PFSK-1 (cell line): ENCODE results near the gene SUSD3.

Experiments used
- FOXP2 ChIP-seq: optimal IDR thresholded peaks from 2 replicates; pipeline ENCODE3; 2011; ENCODE audit warnings: borderline replicate concordance, control low read depth, inconsistent platforms; ENCODE audit not compliant: insufficient read depth; ENCODE audit errors: extremely low read length, extremely low read depth
- POLR2AphosphoS5 ChIP-seq: IDR thresholded peaks from 2 replicates; pipeline ENCODE4 v1.6.1; 2012; ENCODE audit warnings: low read depth, mild to moderate bottlenecking, control low read depth, low read length, moderate library complexity
- SIN3A ChIP-seq: IDR thresholded peaks from 2 replicates; pipeline ENCODE4 v1.6.1; 2012; ENCODE audit warnings: mild to moderate bottlenecking, low read length, moderate library complexity, borderline replicate concordance; ENCODE audit not compliant: insufficient read depth
- TAF1 ChIP-seq: IDR thresholded peaks from 2 replicates; pipeline ENCODE4 v1.6.1; 2012; ENCODE audit warnings: low read length, control low read depth, borderline replicate concordance; ENCODE audit not compliant: insufficient read depth
- TF ChIP-seq, protein P1 (sequence below), 2 experiments: IDR thresholded peaks; 2 replicates each; pipeline versions ENCODE4 v1.6.1 to v1.8.0; 2011 to 2012; ENCODE audit warnings: low read depth in 2 of 2, low read length in 2 of 2, control low read depth in 1 of 2, inconsistent platforms in 1 of 2, mild to moderate bottlenecking in 1 of 2, moderate library complexity in 1 of 2; ENCODE audit not compliant: insufficient read depth in 1 of 2

The SUSD3 gene

DNA sequence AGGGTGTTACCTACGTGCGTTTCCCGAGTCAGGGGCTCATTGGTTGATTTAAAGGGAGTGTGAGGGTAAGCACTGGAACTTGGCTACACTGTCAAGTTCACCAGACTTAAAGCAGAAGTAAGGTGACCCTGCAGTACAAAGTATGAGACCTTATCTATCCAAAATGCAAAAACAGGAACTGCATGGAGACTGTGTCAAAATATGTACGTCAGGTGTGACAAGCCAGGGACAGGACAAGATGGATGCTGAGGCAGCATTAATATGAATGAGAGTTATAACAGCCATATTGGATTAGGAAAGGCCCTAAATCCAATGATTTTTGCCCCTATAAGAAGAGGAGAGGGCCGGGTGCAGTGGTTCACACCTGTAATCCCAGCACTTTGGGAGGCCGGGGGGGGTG is 15.4 kb upstream of the SUSD3 start:
- no peak for TF ChIP-seq FOXP2
- no peak for TF ChIP-seq SIN3A
- TF ChIP-seq, protein P1, sequence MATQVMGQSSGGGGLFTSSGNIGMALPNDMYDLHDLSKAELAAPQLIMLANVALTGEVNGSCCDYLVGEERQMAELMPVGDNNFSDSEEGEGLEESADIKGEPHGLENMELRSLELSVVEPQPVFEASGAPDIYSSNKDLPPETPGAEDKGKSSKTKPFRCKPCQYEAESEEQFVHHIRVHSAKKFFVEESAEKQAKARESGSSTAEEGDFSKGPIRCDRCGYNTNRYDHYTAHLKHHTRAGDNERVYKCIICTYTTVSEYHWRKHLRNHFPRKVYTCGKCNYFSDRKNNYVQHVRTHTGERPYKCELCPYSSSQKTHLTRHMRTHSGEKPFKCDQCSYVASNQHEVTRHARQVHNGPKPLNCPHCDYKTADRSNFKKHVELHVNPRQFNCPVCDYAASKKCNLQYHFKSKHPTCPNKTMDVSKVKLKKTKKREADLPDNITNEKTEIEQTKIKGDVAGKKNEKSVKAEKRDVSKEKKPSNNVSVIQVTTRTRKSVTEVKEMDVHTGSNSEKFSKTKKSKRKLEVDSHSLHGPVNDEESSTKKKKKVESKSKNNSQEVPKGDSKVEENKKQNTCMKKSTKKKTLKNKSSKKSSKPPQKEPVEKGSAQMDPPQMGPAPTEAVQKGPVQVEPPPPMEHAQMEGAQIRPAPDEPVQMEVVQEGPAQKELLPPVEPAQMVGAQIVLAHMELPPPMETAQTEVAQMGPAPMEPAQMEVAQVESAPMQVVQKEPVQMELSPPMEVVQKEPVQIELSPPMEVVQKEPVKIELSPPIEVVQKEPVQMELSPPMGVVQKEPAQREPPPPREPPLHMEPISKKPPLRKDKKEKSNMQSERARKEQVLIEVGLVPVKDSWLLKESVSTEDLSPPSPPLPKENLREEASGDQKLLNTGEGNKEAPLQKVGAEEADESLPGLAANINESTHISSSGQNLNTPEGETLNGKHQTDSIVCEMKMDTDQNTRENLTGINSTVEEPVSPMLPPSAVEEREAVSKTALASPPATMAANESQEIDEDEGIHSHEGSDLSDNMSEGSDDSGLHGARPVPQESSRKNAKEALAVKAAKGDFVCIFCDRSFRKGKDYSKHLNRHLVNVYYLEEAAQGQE (IDR thresholded peaks at IDR 0.05; ENCODE audit: insufficient read depth in 1 of 2, low read depth in 2 of 2, low read length in 2 of 2), result no peak
- no peak for TF ChIP-seq TAF1
- no peak for TF ChIP-seq POLR2AphosphoS5

DNA sequence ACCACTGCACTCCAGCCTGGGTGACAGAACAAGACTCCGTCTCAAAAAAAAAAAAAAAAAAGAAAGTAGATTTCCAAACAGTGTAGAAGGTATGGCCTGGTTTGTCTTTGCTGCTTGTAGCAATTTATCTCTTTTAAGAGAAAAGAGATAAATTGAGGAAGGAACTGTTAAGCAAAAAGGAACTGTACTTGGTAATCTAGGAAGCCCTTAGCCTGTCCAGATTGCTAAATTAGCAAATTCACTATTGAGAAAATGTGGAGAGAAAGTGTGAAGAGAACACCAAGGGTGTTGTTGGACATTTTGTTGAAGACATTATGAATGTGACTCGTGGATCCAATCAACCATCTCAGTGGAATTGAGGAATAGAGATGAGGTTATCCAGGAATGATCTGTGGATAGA is 13.0 kb upstream of the SUSD3 start:
- TF ChIP-seq SIN3A (no peak), TAF1 (no peak), POLR2AphosphoS5 (no peak), FOXP2 (no peak)
- TF ChIP-seq, protein P1 (IDR thresholded peaks at IDR 0.05; ENCODE audit: insufficient read depth in 1 of 2, low read depth in 2 of 2, low read length in 2 of 2), result no peak

DNA sequence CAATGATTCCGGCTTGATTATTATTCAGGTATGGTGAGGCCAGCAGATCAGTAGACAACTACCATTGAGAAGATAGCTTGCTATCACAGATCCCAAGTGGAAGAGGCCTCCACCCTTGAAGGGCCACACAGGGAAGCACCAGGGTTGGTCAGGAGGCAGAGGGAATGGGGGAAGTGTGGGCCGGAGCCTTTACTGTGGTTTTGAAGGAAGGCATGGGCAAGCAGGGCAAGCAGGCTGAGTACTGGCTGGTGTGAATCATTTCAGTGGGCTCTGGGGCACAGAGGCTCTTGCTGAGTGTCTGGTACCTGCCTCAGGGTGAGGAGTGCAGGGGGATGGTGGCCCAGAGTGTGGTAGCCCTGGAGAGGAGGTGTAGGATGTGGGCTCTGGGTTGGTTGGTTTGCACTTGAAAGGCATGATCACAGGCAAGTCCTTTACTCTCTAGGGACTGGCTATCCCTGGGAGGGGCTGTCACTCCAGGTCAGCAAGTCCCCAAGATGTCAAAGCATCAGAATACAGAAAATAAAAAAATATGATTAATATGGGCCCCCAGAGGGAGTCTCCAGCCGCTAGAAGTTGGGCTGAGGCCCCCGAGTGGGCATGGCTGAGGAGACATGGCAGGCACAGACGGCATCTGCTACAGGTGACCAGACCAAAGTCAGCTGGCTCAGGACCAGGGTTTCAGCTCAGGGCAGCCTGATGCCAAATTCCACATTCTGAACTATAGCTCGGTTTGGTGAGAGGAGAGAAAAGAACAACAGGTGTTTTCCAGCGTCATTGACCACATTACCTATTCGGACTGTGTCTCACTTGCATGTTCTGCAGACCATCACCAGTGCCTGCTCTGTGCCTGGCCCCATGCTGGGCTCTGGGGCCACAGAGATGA is 9.7 kb upstream of the SUSD3 start:
- no peak for TF ChIP-seq SIN3A
- no peak for TF ChIP-seq FOXP2
- TF ChIP-seq, protein P1 (IDR thresholded peaks at IDR 0.05; ENCODE audit: insufficient read depth in 1 of 2, low read depth in 2 of 2, low read length in 2 of 2), result no peak
- no peak for TF ChIP-seq POLR2AphosphoS5
- TF ChIP-seq TAF1, result no peak

DNA sequence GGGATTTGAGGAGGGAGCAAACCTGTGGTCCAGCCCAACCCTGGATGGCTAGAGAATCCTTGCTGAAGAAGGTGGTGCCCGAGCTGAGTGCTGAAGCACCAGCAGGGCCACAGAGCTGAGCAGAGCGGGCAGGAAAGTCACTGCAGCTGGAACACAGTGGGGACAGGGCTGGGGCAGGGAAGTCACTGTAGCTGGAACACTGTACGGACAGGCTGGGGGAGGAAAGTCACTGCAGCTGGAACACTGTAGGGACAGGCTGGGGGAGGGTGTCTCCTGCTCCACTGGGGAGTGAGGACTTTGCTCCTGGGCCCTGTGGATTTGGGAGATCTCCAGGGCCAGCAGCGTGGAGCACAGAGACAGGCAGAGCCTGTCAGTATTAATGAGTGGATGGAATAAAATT is 9.0 kb upstream of the SUSD3 start:
- TF ChIP-seq, protein P1 (IDR thresholded peaks at IDR 0.05; ENCODE audit: insufficient read depth in 1 of 2, low read depth in 2 of 2, low read length in 2 of 2), result no peak
- TF ChIP-seq POLR2AphosphoS5 (no peak), TAF1 (no peak), SIN3A (no peak), FOXP2 (no peak)

DNA sequence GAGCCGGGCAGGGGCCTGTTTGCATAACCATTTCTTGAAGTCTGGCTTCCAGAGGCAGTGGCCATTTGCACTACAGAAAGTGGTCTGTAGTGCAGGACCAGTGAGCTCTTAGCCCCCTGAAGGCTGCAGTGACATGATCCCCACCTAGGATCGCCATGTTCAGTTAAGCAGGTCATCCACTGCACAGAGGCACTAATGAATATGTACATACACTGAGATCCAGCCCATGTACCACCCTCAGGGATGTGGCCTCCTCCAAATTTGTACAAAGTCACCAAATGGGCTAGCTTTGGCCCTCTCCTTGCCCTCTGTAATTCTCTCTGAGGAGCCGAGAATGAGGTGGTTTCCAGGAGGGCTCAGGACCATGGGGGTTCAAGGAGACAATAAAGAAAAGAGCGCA is 8.3 kb upstream of the SUSD3 start:
- TF ChIP-seq TAF1 (no peak), FOXP2 (no peak), SIN3A (no peak), POLR2AphosphoS5 (no peak)
- TF ChIP-seq, protein P1 (IDR thresholded peaks at IDR 0.05; ENCODE audit: insufficient read depth in 1 of 2, low read depth in 2 of 2, low read length in 2 of 2), result no peak
